HG02970 (cell line): ENCODE measurements around the gene BCL2L11.

Experiments
- ATAC-seq: cut with Tn5 transposase; IDR thresholded peaks from one replicate; pipeline ENCODE4 v1.9.1; 2021; ENCODE audit warnings: mild to moderate bottlenecking, moderate library complexity, moderate number of reproducible peaks; ENCODE audit not compliant: unreplicated experiment, low FRiP score

The BCL2L11 gene

GRCh38 chr2:111216811-111217652 lies 96.3 kb downstream of the BCL2L11 start:
- ATAC-seq: no peak
